Right renal pelvis (tissue), 4 donors: ENCODE measurements around the gene SEPTIN14. TPM values are rescaled to one million over a fixed set of nuclear protein-coding genes. Genes with fewer than 3 reads are reported as not detected.
"Not testable (repeated sequence)": the region's sequence is repeated elsewhere in the genome, so short reads cannot be mapped to it uniquely, and the experiment has no call there.

Experiments used
- DNase-seq, 4 donors: peaks; one replicate each; pipeline ENCODE4 v3.0.0-alpha.2; 2013; ENCODE audit warnings: low read depth in 4 of 4, low spot score in 3 of 4, missing footprints in 1 of 4
- polyA plus RNA-seq, 4 donors: library from polyadenylated mRNA; unstranded; fragments of 120-200 nt; gene quantifications; one replicate each; pipeline ENCODE4 v1.2.1, GENCODE V29; 2013; ENCODE audit not compliant: insufficient read length in 4 of 4

SEPTIN14 gene
- polyA plus RNA-seq, result under 1 TPM; 0.17 to 0.46 (median 0.32) TPM

DNA sequence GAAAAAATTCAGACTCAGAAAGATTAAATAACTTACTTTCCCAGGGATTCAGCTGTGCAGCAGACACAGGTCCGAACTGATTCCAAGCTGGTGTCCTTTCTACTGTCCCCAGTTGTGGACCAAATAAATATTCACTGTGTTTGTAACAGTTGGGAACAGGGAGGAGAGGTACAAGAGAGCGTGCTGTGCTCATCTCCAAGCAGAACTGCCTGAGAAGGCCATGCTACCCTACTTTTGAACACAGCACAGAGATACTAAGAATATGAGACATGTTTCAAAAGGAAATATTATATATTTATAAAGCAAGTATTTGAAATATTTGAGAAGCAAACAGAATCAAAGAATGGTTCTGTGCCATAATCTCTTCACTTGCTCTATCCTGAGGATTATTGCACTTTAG, at the start of gene SEPTIN14:
Gene SEPTIN14 (minus strand): TSS at position 101 of the 400 bp plus-strand sequence. CDS start 756 bp downstream, outside the sequence.
- not testable (repeated sequence) for DNase-seq

GRCh38 chr7:55903985-55904759, 41.6 kb upstream of the SEPTIN14 start:
- DNase-seq, result no peak

DNA sequence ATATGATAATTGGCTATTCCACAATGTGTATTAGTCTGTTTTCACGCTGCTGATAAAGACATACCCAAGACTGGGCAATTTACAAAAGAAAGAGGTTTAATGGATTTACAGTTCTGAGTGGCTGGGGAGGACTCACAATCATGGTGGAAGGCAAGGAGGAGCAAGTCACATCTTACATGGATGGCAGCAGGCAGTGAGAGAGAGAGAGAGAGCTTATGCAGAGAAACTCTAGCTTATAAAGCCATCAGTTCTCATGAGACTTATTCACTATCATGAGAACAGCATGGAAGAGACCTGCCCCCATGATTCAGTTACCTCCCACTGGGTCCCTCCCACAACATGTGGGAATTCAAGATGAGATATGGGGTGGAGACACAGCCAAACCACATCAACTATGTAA, 38.5 kb upstream of the SEPTIN14 start:
- not testable (repeated sequence) for DNase-seq

DNA sequence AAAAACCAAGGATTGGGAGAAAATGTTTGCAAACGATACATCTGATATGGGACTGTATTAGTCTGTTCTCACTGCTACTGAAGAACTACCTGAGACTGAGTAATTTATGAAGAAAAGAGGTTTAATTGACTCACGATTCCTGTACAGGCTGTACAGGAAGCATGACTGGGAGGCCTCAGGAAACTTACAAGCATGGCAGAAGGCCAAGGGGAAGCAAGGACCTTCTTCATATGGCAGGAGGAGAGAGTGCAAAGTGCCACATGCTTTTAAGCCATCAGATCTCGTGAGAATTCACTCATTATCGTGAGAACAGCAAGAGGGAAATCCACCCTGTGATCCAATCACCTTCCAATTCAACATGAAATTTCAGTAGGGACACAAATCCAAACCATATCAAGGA, 35.7 kb upstream of the SEPTIN14 start:
- no peak for DNase-seq

DNA sequence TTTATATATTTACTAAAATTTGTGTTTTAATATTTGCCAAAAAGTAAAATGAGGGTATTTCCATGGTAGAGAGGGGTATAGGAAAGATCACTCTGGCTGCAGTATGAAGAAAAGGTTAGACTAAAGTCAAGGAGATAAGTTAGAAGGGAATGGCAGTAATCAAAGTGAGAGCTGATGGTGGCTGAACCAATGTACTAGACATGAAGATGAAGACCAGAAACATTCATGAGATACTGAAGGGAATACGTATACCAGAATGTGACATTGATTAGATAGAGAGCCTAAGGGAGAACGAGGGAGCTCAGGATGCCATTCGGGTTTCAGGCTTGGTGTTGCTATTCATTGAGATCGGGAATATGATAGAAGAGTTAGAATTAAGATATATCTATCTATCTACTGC, 32.5 kb upstream of the SEPTIN14 start:
- DNase-seq, result no peak

GRCh38 chr7:55893940-55894339, 31.4 kb upstream of the SEPTIN14 start:
- no peak for DNase-seq

DNA sequence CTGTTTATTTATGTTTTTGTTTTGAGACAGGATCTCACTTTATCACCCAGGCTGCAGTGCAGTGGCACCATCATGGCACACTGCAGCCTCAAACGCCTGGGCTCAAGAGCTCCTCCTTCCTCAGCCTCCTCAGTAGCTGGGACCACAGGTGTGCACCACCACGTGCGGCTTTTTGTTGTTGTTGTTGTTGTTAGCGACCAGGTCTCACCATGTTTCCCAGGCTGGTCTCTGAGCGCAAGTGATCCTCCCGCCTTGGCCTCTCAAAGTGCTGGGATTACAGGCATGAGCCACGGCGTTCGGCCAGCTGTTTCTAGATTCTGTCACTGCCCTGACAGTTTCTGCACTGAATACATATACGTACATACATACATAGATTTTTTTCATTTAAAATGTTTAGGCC, 25.8 kb upstream of the SEPTIN14 start:
- not testable (repeated sequence) for DNase-seq

GRCh38 chr7:55887821-55888247, 25.3 kb upstream of the SEPTIN14 start:
- no peak for DNase-seq

DNA sequence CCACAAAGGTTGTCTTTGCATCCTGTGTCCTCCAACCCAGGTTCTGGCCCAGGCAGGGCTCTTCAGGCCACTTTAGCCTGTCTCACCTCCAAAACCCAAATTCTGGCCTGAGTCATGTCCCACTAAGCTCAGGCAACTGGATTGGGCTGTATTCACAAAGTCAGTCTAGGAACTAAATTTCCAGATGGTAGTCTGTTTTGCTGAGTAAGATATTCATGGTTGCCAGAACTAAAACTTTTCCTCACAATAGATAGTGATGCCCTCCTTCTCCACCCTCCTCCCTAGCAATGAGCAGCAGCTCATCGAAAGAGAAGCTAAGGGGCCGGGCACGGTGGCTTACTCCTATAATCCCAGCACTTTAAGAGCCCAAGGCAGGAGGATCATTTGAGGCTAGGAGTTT, 21.8 kb upstream of the SEPTIN14 start:
- DNase-seq, result no peak

DNA sequence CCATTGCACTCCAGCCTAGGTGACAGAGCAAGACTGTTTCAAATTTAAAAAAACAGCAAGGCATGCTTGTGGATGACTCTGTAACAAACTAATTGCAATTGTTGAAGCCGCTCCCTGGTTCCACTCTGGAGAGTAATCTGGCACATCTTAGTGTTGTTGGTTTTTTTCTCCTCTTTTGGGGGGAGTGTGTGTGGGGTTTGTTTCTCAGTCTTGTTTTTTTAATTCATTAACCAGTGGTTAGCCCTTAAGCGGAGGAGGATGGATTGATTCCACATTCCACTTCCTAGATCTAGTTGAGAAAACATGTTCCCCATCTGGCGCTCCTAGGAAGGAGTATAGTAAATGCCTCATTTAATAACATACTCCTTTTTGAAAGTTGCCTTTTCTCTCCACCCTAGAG, 16.1 kb upstream of the SEPTIN14 start:
- peak in 2 of 4 donors; percentile 42 to 53 for DNase-seq

DNA sequence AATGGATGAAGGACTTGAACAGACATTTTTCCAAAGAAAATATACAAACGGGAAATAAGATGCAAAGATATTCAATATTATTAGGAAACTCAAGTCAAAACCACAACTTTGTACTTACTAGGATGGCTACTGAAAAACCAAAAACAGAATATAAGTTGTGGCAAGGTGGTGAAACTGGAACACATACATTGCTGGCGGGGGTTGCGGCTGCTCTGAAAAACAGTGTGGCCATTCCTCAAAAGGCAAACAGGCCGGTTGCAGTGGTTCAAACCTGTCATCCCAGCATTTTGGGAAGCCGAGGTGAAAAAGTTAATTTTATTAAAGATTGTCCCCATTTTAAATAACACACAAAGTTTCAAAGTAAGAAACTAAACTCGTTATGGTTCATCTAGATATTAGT, 14.8 kb upstream of the SEPTIN14 start:
- DNase-seq, result no peak

DNA sequence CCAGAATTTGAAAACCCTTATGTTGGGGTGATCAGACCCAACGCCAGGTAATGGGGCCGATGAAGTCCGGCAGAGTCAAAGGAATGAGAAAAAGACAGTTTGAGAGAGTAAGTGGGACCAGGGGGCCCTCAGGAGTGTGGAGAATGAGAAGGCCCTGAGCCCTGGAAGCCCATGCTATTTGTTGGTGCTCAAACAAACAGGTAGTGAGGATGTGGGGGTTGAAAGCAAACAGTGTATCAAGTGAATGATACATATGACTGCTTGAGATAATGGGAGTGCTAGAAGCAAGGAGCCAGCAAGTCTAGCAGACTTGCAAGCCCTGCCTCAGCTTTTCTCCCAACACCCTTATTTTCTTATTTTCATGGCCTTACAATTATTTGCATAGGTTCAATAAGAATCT, 11.2 kb upstream of the SEPTIN14 start:
- DNase-seq, result no peak

- DNase-seq, result no peak
Observed at GRCh38 chr7:55871932-55872485, 9.5 kb upstream of the SEPTIN14 start.

- not testable (repeated sequence) for DNase-seq
Observed at GRCh38 chr7:55868989-55869388, 6.4 kb upstream of the SEPTIN14 start.

- DNase-seq, result not testable (repeated sequence)
Observed at GRCh38 chr7:55845164-55845563, 17.4 kb downstream of the SEPTIN14 start.

GRCh38 chr7:55838595-55838994, 24.0 kb downstream of the SEPTIN14 start:
- DNase-seq, result no peak

DNA sequence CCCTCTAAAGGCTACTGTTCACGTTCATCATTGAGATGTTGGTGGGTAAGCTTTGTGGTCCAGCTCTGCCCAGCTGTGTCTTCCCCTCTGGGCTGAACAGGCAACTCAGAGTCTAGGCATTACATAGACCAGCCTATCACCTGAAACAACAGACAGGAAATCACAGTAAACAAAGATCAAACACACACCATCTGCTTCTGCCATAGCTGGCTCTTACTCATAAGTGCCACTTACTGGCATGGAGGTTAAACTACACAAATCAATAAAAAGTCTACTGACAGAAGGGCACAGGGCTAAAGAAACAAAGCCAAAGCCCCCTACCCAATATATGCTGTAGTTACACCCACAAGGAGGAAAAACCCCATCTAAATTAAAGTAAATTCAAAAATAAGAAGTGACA, 35.0 kb downstream of the SEPTIN14 start:
- DNase-seq, result no peak

DNA sequence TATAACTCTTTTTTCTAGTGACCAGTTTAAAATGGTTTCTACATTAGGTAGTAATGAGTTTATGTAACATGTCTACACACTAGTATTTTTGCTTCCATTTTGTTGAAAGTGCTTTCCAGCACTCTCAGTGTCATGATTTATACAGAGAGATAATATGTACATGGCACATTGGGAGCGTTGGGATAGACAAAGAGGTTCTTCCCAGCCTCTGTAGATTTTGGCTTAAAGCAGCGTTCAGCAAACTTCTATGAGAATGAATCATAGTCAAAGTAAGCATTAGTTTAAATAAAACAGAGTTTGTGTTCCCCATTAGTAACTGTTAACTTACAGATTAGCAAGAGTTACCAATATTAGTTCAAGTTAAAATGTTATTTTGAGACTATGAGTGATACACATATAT, 43.9 kb downstream of the SEPTIN14 start:
- no peak for DNase-seq

DNA sequence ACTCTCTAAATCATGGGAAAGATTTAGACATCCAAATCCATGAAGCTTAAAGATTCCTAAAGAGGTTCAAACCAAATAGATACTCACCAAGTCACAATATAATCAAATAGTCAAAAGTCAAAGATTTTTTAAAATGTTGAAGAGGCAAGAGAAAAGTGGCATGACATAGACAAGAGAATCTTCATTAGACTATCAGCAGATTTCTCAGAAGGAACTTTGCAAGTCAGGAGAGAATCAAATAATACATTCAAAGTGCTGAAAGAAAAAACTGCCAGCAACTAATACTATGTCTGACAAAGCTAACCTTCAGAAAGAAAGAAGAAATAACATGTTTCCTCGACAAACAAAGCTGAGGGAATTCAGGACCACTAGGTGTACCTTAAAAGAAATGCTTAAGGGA, 65.3 kb downstream of the SEPTIN14 start:
- not testable (repeated sequence) for DNase-seq

DNA sequence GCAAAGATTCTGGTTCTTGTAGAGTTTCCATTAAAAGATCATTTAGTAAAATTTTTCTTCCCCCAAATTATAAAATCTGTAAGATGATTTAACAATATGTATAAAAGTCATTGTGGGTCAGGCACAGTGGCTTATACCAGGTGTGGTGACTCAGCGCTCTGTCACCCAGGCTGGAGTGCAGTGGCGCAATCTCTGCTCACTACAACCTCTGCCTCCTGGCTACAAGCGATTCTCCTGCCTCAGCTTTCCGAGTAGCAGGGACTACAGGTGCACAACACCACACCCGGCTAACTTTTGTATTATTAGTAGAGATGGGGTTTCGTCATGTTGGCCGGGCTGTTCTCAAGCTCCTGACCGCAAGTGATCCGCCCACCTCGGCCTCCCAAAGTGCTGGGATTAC, 68.0 kb downstream of the SEPTIN14 start:
- no peak for DNase-seq

- DNase-seq, result no peak
Observed at GRCh38 chr7:55792048-55792447, 70.5 kb downstream of the SEPTIN14 start.

- no peak for DNase-seq
Observed at GRCh38 chr7:55787796-55788195, 74.8 kb downstream of the SEPTIN14 start.
